Measurements from ENCODE around the gene RSPRY1.
"Not testable (repeated sequence)": the region's sequence is repeated elsewhere in the genome, so short reads cannot be mapped to it uniquely, and the experiment has no call there.

DNA sequence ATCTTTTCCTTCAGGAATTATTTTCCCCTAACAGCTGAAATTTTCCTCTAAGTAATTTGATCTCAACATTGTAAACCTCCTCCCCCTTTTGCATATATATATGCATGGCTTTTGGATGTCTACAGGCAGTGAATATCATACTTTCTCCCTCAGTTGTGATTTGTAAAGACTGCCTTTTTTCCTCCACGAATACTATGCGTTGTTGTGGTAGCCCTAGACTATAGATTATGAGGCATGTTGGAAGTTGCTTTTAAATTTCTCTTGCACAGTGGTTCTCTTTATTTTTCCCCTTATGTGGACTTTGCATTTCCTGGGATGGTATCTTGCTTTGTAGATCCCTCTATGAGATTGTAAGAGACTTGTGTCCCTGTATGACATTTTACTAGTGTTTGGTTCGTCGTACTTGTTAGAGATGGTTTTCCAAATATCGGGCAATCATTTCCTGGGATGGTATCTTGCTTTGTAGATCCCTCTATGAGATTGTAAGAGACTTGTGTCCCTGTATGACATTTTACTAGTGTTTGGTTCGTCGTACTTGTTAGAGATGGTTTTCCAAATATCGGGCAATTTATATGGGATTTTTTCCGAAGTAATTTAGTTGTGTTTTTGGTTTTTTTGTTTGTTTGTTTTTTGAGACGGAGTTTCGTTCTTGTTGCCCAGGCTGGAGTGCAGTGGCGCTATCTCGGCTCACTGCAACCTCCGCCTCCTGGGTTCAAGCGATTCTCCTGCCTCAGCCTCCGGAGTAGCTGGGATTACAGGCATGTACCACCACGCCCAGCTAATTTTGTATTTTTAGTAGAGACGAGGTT is 2.0 kb downstream of the RSPRY1 start:
- not testable (repeated sequence) for TF ChIP-seq SUZ12 (IDR thresholded peaks at IDR 0.05); NFRKB (IDR thresholded peaks at IDR 0.05); FOXM1 (IDR thresholded peaks at IDR 0.05; ENCODE audit: borderline replicate concordance); SP1 (IDR thresholded peaks at IDR 0.05); FOXK2 (IDR thresholded peaks at IDR 0.05); L3MBTL2 (conservative IDR thresholded peaks at IDR 0.05); FOXA1 (IDR thresholded peaks at IDR 0.05); LEF1 (IDR thresholded peaks at IDR 0.05; ENCODE audit: borderline replicate concordance); ARNT (IDR thresholded peaks at IDR 0.05); TARDBP (IDR thresholded peaks at IDR 0.05); BHLHE40 (IDR thresholded peaks at IDR 0.05; ENCODE audit: borderline replicate concordance)
- TF ChIP-seq, protein P1, sequence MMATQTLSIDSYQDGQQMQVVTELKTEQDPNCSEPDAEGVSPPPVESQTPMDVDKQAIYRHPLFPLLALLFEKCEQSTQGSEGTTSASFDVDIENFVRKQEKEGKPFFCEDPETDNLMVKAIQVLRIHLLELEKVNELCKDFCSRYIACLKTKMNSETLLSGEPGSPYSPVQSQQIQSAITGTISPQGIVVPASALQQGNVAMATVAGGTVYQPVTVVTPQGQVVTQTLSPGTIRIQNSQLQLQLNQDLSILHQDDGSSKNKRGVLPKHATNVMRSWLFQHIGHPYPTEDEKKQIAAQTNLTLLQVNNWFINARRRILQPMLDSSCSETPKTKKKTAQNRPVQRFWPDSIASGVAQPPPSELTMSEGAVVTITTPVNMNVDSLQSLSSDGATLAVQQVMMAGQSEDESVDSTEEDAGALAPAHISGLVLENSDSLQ (IDR thresholded peaks at IDR 0.05): not testable (repeated sequence)
